Jurkat, Clone E6-1 (cell line): ENCODE results near the gene DIDO1.
"Not testable (repeated sequence)": the region's sequence is repeated elsewhere in the genome, so short reads cannot be mapped to it uniquely, and the experiment has no call there.

Experiments
- DNase-seq: peaks from one replicate; pipeline ENCODE4 v3.0.0-alpha.2; 2011; ENCODE audit warnings: low read depth, low spot score
- H3K4me3 ChIP-seq: 2 replicates; pipeline ENCODE4 v1.5.1; 2011; ENCODE audit warnings: mild to moderate bottlenecking, low read length, control low read depth, moderate library complexity

The DIDO1 gene

DNA sequence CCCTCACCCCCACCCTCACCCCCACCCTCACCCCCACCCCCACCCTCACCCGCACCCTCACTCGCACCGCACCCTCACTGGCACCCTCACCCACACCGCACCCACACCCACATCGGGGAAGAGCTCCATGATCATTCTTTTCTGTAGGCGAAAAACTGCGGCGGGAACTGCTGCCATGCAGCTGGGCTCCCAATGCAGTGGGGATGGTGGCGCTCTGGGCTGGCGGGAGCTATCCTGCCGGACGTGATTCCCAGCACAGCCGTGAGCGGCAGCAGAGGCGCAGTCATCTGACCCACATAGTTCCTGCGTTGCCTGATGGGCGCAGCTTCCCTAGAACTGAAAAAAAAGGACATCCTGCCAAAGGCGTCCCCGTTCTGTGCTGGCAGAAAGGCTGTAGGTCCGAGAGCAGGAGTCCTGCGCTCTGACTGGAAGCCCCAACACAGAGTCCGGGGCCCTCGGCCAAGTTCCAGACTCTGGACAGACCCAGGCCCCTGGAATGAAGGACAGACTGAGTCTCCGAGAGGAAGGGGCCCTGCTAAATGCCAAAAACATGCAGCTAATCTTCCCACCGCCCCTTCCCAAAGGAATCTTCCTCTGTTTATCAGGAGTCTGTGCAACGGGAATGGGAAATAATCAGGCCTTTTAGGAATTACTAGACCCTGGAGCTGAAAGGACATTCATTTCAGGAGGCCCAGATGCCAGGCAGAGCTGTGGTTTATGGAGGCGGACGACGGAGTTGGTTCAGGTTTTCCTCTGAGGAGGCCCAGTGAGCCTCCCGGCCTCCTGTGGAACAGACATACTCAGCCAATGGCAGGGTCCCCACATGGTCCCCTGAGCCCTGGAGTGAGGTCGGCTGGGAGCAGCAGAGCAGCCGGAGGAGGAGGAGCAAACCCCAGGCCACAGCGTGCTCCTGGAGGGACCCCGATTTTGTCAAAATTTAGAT lies 50.6 kb downstream of the DIDO1 start:
- no peak overlapping the region for H3K4me3 ChIP-seq
- DNase-seq: no peak

DNA sequence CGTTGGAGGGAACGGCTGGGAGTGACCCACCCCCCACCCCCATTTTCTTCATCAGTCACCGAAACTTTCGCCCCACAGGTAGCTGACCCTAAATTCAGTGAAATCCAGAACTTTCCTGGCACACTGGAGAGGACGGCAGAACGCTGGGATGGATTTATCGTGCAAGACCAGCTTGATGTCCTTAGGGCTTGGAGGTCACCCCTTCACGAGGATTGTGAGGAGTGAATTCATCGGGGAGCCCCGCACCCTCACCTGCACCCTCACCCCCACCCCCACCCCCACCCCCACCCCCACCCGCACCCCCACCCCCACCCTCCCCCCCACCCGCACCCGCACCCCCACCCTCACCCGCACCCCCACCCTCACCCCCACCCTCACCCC lies 51.4 kb downstream of the DIDO1 start:
- peak overlapping the region; percentile 47 for H3K4me3 ChIP-seq
- no peak for DNase-seq

DNA sequence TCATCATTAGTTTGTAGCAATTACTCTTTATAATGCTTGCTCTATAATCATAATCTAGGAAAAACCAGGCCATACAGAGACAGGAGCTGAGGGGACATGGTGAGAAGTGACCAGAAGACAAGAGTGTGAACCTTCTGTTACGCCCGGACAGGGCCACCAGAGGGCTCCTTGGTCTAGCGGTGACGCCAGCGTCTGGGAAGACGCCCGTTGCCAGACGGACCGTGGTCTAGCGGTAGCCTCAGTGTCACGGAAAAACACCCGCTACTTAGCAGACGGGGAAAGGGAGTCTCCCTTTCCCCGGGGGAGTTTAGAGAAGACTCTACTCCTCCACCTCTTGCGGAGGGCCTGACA lies 52.6 kb downstream of the DIDO1 start:
- peak overlapping the region; percentile 47 for H3K4me3 ChIP-seq
- DNase-seq: not testable (repeated sequence)

DNA sequence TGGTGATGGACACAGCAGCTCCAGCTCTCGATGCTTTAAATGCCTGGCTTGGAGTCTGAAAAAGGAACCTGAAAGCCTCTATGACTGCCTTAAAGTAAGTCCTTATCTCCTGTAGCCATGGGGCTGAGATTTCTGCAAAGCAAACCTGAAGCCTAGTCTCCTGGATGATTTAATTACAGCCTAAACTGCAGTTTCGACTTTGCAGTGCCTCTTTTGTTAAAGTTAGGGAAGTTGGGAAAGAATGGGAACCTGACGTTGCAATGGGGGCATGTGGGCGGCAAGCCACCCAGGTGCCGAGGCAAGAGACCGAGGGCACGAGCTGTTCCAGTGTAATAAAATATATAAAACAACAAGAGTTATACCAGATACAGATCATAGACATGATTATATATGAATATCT lies 53.0 kb downstream of the DIDO1 start:
- H3K4me3 ChIP-seq: peak overlapping the region; percentile 47; the same call in 1 of the 2 replicates
- no peak for DNase-seq

DNA sequence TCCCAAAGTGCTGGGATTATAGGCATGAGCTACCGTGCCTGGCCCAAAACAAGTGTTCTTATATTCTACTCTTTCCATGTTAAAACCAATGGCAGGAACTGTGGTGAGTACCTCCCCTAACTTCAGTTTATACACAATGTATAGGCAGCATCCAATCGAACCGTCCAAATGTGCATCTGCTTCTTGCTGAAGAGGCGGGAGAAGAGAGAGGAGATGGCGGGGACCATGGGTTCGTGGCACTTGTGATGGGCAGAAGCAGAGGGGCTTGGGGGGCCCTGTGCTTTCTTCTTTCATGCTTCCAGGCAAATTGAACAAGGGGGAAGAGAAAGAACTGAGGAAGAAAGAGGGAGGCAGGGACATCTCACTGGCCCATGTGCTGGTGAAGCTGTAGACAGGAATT lies 53.4 kb downstream of the DIDO1 start:
- H3K4me3 ChIP-seq: no peak overlapping the region
- DNase-seq: no peak

DNA sequence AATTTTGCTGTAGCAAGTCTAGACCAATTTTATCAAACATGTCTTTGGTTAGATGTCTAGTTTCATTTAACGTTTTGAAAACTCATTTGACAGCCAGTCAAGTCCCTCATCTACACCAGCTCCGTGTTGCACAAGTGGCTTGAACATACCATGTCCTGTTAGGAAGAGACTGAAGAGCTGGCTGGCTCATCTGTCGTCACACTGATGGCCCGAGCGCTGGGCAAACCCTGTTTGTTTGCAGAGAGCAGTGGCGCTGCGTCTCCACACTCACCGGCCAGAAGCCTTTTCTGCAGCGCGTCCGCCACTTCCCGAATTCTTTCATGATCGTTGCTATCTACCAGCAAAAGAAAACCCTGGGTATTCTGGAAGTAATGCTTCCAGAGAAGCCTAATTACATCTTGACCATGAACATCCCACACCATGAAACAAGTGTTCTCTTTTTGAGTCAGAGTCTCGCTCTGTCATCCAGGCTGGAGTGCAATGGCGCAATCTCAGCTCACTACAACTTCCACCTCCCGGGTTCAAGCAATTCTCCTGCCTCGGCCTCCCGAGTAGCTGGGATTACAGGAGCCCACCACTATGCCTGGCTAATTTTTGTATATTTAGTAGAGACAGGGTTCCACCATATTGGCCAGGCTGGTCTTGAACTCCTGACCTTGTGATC lies 54.0 kb downstream of the DIDO1 start:
- DNase-seq: no peak
- no peak overlapping the region for H3K4me3 ChIP-seq

DNA sequence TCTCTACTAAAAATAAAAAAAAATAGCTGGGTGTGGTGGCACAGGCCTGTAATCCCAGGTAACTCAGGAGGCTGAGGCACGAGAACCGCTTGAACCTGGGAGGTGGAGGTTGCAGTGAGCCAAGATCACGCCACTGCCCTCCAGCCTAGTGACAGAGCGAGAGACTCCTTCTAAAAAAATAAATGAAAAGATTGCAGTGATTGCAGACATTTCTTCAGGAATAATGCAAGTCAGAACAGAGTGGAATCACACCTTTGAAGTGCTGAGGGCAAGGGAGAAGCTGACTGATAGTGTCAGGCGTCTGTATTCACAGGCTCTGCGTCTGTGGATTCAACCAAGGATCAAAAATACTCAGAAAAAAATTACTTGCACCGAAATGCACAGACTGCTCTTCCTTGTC lies 62.1 kb downstream of the DIDO1 start:
- DNase-seq: no peak
- no peak overlapping the region for H3K4me3 ChIP-seq

DNA sequence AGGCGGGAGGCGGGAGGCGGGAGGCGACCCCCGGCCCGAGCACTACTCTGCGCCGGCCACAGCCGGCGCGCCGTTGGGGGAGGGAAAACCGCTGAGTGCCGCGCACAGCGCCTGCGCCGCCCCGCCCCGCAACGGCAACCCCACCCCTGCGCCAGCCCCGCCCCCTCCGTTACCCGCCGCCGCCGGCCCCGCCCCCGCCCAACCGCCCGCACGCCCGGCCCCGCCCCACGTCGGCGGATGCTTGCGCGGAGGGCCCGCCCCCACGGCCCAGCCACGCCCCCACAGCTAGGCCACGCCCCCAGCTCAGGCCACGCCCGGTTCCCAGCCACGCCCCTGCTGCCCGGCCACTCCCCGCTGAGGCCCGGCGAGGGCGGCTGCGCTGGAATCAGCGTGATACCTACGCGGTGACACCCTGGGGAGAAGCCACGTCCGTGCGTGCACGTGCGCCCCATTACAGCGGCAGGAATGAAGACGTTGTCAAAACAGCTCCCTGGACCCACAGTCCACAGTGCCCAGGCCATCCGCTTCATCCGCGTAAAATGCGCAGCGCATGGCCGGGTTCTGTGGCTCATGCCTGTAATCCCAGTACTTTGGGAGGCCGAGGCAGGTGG lies 64.5 kb downstream of the DIDO1 start, which contains the start of gene TCFL5:
TSS of gene TCFL5 (minus strand) at position 97 of the 611 bp plus-strand sequence. CDS start 152 bp downstream, outside the sequence.
- peak within 1 kb of the TSS; percentile 54 for H3K4me3 ChIP-seq
- peak; percentile 81 for DNase-seq

DNA sequence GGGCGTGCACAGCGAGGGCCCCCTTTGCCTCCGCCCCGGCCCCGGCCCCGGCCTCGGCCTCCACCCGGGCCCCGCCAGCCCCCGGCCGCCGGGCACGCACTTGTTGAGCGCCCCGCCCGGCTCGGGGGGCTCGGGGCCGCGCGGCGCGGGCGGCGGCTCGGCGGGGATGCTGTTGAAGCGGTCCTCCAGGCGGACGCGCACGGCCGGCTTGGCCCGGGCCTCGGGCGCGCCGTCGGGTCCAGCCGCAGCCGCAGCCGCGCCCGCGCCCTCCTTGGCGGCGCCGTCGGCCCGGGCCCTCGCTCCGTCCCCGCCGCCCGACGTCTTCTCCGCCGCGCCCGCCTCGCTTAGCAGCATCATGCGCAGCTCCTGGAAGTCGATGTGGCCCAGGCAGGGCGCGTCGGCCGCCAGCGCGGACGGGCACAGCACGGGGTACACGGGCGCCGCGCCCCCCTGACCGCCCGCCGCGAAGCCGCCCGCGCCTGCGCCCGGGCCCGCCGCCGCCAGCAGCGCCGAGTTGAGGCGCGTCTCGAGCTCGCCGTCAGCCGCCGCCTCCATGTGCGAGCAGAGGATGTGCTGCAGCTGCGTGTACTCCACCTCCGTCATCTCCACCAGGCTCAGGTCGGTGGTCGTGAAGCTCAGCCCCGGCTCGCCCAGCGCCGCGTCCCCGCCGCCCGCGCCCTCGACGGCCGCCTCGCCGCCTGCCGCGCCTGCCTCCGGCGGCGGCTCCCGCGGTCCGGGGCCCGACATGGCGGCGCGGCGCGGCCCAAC lies 65.2 kb downstream of the DIDO1 start:
- DNase-seq: no peak

DNA sequence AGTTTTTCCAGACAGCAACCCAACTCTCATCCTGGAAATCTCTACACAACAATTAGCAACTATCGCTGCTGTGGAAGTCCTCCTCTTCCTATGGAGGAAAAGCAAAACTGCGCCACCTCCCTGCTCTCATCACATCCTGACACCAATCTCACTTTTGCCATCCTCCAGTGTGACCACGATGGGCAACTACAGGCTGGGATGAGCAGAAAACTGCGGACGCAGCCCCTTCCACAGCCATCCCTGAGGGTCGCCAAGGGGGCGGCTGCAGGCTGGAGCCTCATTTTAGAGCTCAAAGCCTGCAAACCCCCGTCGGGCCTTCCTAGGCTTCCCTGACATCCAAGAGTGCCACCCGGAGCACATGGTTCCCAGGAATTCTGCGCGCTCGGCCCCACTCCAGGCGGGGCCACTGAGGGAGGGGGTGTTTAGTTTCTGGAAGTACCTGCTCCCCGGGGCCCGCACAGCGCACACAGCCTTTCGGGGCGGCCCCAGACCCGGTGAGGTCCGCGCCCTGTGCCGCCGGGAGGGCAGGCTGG lies 65.8 kb downstream of the DIDO1 start:
- H3K4me3 ChIP-seq: peak overlapping the region; percentile 54
- DNase-seq: no peak

More for the DNA sequence above, 65.2 kb downstream of the DIDO1 start:
- peak overlapping the region; percentile 54 for H3K4me3 ChIP-seq

DNA sequence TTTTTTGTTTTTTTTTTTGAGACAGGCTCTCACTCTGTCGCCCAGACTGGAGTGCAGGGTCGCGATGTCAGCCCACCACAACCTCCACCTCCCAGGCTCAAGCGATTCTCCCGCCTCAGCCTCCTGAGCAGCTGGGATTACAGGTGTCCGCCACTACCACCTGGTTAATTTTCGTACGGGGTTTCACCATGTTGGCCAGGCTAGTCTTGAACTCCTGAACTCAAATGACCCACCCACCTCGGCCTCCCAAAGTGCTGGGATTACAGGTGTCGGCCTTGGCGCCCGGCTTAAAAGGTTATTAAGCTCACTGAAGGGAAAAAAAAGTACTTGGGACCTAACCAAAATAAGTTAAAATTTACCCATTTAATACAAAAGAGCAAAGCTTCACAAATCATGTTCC lies 66.6 kb downstream of the DIDO1 start:
- no peak overlapping the region for H3K4me3 ChIP-seq
- DNase-seq: no peak

DNA sequence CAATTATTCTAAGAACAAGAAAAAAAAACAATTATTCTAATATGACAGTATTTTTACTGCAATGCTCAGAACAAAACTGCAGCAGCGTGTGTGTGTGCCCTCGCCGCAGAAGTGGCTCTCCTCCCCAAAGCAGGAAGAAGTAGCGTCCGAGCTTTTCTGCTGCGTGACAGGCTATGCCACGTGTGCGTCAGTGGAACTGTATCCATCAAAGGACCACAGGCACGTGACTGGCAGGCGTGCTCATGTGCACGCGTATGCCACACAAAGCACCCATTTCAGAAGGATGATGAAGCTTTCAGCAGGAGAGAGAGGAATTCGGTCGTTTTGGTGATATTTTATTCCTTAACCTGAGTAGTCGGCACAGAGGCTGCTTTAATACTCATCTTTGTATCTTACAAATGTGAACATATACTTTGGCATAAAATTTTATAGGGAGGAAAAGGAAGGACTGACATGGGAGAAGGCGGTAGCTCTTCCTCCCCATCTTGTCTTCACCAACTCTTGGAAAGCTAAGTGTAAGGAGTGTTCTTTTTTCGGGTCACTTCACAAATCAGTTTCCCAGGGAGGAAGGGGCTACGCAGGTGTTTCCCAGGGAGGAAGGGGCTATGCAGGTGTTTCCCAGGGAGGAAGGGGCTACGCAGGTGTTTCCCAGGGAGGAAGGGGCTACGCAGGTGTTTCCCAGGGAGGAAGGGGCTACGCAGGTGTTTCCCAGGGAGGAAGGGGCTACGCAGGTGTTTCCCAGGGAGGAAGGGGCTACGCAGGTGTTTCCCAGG lies 68.1 kb downstream of the DIDO1 start:
- no peak for DNase-seq
- no peak overlapping the region for H3K4me3 ChIP-seq

DNA sequence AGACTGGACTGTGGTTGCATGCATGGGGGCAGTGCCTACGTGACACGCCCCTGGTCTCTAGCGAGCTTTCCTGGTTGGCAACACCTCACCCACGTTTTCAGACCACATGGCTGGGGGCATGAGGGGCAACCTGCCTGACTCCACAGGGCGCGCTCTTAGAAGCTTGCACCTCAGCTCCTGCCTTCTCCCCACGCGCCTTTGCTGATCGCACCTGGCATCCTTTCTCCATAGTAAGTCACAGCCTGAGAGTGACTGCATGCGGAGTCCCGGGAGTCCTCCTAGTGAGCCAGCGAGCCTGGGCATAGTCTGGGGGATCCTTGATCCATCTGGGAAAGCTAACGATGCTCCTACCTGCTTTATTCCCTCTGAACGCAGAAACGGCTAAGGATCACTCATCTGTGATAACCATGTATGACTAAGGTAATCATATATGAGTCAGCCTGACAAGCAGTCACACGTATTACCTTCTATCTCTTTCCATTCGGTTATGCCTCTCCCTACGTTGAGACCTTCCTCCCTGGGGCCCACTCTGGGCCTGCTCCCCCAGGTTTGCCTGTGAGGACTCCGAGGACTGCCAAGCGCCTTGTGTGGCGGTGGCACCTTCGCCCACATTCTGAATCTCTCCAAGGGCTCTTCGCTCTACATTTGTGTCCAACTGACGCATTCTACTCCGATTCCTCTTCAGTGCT lies 69.2 kb downstream of the DIDO1 start:
- H3K4me3 ChIP-seq: no peak overlapping the region
- no peak for DNase-seq

DNA sequence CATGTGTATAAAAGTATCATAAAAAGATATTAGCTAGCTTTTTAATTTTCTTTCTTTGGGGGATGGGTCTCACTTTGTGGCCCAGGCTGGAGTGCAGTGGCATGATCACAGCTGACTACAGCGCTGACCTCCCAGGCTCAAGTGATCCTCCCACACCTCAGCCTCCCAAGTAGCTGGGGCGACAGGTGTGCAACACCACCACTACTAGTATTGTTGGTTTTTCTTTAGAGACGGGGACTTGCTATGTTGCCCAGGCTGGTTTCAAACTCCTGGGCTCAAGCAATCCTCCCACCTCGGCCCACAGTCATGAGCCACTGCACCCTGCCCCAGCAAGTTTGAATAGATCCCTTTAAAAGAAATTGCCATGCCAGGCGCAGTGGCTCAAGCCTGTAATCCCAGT lies 71.2 kb downstream of the DIDO1 start:
- no peak for DNase-seq
- no peak overlapping the region for H3K4me3 ChIP-seq

DNA sequence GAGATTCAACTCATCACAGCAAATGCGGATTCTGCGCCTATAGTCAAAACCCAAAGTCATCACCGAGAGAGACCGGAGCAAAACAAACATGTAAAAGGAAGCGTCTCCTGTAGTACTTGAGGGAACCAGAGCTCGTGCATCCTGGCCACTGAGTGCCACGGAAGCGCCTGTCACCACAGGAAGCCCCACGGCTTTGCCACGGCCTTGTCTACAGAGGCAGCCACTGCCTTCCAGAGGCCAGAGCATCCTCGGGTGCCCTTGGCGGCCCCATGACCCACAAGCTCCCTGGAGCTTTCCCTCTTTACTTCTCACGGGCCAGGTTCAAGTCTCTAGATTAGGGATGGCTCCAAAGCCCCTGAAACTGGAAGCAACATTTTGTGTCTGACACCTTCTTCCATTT lies 72.2 kb downstream of the DIDO1 start:
- DNase-seq: no peak
- no peak overlapping the region for H3K4me3 ChIP-seq

DNA sequence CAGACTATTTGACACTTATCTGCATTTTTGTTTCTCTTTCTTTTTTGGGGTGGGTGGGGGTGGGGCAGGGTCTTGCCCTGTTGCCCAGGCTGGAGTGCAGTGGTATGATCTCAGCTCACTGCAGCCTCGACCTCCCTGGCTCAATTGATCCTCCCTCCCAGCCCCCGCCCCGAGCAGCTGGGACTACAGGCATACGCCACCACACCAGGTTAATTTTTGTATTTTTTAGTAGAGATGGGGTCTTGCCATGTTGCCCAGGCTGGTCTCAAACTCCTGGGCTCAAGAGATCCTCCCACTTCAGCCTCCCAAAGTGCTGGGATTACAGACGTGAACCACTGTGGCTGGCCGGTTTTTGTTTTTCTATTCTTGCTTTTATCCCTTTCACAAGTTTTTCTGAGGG lies 73.0 kb downstream of the DIDO1 start:
- not testable (repeated sequence) for DNase-seq, H3K4me3 ChIP-seq

DNA sequence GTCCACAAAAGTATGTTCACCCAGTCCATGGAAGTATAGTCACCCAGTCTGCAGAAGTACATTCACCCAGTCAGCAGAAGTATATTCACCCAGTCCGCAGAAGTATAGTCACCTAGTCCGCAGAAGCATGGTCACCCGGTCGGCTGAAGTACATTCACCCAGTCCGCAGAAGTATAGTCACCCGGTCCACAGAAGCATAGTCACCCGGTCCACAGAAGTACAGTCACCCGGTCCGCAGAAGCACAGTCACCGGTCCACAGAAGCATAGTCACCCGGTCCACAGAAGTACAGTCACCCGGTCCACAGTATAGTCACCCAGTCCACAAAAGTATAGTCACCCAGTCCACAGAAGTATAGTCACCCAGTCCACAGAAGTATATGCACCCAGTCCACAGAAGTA lies 73.5 kb downstream of the DIDO1 start:
- DNase-seq: no peak
- H3K4me3 ChIP-seq: no peak overlapping the region

DNA sequence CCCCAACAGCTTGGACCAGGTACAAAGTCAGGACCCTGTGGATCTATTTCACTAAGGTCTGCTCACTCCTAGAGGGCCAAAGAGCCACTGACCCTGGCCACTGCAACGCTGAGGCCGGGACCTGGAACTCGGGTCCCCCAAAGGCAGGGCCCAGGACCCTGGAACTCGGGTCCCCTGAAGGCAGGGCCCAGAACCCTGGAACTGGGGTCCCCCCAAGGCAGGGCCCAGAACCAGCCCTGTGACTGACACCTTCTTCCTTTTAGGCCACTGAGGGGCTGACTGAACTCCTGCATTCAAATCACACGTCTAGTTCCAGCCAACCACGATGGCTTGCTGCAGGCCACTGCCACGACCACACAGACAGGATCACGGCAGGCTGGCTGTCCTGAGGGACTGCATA lies 74.1 kb downstream of the DIDO1 start:
- no peak for DNase-seq
- H3K4me3 ChIP-seq: no peak overlapping the region
